CD4-positive, alpha-beta T cell (primary cell): Measurements from ENCODE around the gene RETREG1. TPM values are rescaled to one million over a fixed set of nuclear protein-coding genes. Genes with fewer than 3 reads are reported as not detected.
"Not testable (repeated sequence)": the region's sequence is repeated elsewhere in the genome, so short reads cannot be mapped to it uniquely, and the experiment has no call there.

Experiments used
- ATAC-seq: fragments of 200-7000 bp; cut with Tn5 transposase; one replicate; pipeline ENCODE4 v1.10.0; 2022; ENCODE audit warnings: mild to moderate bottlenecking; ENCODE audit not compliant: poor library complexity
- CTCF ChIA-PET: fragments of 350-600 bp; sonication (Branson Sonifier 250); formaldehyde crosslinking; loops from one replicate; lab custom pipeline; 2021; ENCODE audit warnings: antibody characterized with exemption, inconsistent platforms; lab: Charles Lee
- POLR2A ChIA-PET: fragments of 350-600 bp; sonication (Branson Sonifier 250); formaldehyde crosslinking; loops from one replicate; lab custom pipeline; 2021; ENCODE audit warnings: antibody characterized with exemption, inconsistent platforms; lab: Charles Lee
- DNase-seq, 14 experiments: peaks; one replicate each; pipeline ENCODE4 v3.0.0-alpha.2; 2013 to 2020; ENCODE audit warnings: mixed read lengths in 2 of 14
- H3K27ac ChIP-seq, 2 donors: one replicate each; pipeline versions ENCODE4 v1.5.1 to v1.7.0; 2013; ENCODE audit warnings: low read length in 2 of 2, low read depth in 1 of 2, mild to moderate bottlenecking in 1 of 2
- H3K27me3 ChIP-seq, 2 experiments: 1 replicate in 1 of 2; 2 replicates in 1 of 2; pipeline versions ENCODE4 v1.6.1 to v1.7.0; 2013; ENCODE audit warnings: low read length in 2 of 2, control low read depth in 1 of 2, mild to moderate bottlenecking in 1 of 2, moderate library complexity in 1 of 2; ENCODE audit not compliant: insufficient read depth in 2 of 2, control insufficient read depth in 1 of 2
- H3K36me3 ChIP-seq: one replicate; pipeline ENCODE4 v1.6.1; 2013; ENCODE audit warnings: low read length, control low read depth; ENCODE audit not compliant: insufficient read depth
- H3K4me1 ChIP-seq: one replicate; pipeline ENCODE4 v1.6.1; 2013; ENCODE audit warnings: low read length, control low read depth; ENCODE audit not compliant: insufficient read depth
- H3K4me3 ChIP-seq: one replicate; pipeline ENCODE4 v1.5.1; 2013; ENCODE audit warnings: mild to moderate bottlenecking, low read length, moderate library complexity
- H3K9me3 ChIP-seq, 2 experiments: 1 replicate in 1 of 2; 2 replicates in 1 of 2; pipeline versions ENCODE4 v1.6.1 to v1.7.0; 2013; ENCODE audit warnings: low read length in 2 of 2, mild to moderate bottlenecking in 2 of 2, control low read depth in 1 of 2, moderate library complexity in 1 of 2; ENCODE audit not compliant: control insufficient read depth in 1 of 2, insufficient read depth in 1 of 2
- H3K27ac Mint-ChIP-seq: one replicate; pipeline ENCODE4 v1.8.0; 2020; ENCODE audit warnings: mixed read lengths
- H3K27me3 Mint-ChIP-seq: one replicate; pipeline ENCODE4 v1.8.0; 2021; ENCODE audit warnings: mixed read lengths
- H3K36me3 Mint-ChIP-seq: one replicate; pipeline ENCODE4 v1.8.0; 2021; ENCODE audit warnings: low read depth, mixed read lengths
- H3K4me1 Mint-ChIP-seq: one replicate; pipeline ENCODE4 v1.8.0; 2021; ENCODE audit warnings: low read depth, mixed read lengths
- H3K4me3 Mint-ChIP-seq: one replicate; pipeline ENCODE4 v1.8.0; 2020; ENCODE audit warnings: mild to moderate bottlenecking, mixed read lengths
- H3K9me3 Mint-ChIP-seq: one replicate; pipeline ENCODE4 v1.8.0; 2020; ENCODE audit warnings: mixed read lengths
- CTCF ChIP-seq: fragments of 200-600 bp; IDR thresholded peaks from one replicate; pipeline ENCODE4 v1.8.0; 2022; ENCODE audit warnings: antibody characterized with exemption, mild to moderate bottlenecking
- intact Hi-C, 2 experiments: fragments of 100-400 bp; cut with DNase I in 1 of 2; cut with micrococcal nuclease in 1 of 2; formaldehyde crosslinking; loops; one replicate each; pipeline versions ENCODE4 v1.15.1 to v1.9.0; 2023 to 2025; cut with DNase I, micrococcal nuclease
- total RNA-seq, 174 experiments: library from RNA in 2 of 174; stranded (reverse) in 2 of 174; gene quantifications; one replicate each; pipeline ENCODE4 v1.2.3 and lab custom pipeline; 2021 to 2026

The RETREG1 gene
- total RNA-seq, 2 experiments from 2014 or later: 68.9 to 69.7 TPM

GRCh38 chr5:16437977-16438376 lies 178.8 kb downstream of the RETREG1 start:
- no peaks in the 10 kb centered on the region for H3K4me1 Mint-ChIP-seq
- H3K9me3 ChIP-seq: no peaks in the 10 kb centered on the region
- no peaks in the 10 kb centered on the region for H3K9me3 Mint-ChIP-seq
- no peaks in the 10 kb centered on the region for H3K36me3 ChIP-seq
- no peak overlapping the region for H3K27ac Mint-ChIP-seq
- H3K36me3 Mint-ChIP-seq: no peaks in the 10 kb centered on the region
- intact Hi-C loops: no loop called here
- H3K27me3 Mint-ChIP-seq: peaks cover 6% of the 10 kb centered on the region
- no peak for DNase-seq
- no peaks in the 10 kb centered on the region for H3K4me1 ChIP-seq
- ChIA-PET CTCF (no interaction called here), POLR2A (no interaction called here)
- H3K27me3 ChIP-seq: no peaks in the 10 kb centered on the region
- no peak for ATAC-seq
- TF ChIP-seq CTCF: no peak
- no peak overlapping the region for H3K27ac ChIP-seq
- no peak overlapping the region for H3K4me3 Mint-ChIP-seq
- no peak overlapping the region for H3K4me3 ChIP-seq

GRCh38 chr5:16436065-16436682 lies 180.6 kb downstream of the RETREG1 start:
- H3K4me3 Mint-ChIP-seq, DNase-seq, H3K4me1 Mint-ChIP-seq, H3K4me1 ChIP-seq, POLR2A ChIA-PET, H3K9me3 ChIP-seq, H3K36me3 ChIP-seq, H3K36me3 Mint-ChIP-seq, intact Hi-C loops, H3K27me3 ChIP-seq, H3K27ac Mint-ChIP-seq, H3K27ac ChIP-seq, CTCF ChIA-PET, H3K9me3 Mint-ChIP-seq, H3K4me3 ChIP-seq, ATAC-seq: not testable (repeated sequence)
- peaks cover 12% of the 10 kb centered on the region for H3K27me3 Mint-ChIP-seq

GRCh38 chr5:16431490-16431889 lies 185.3 kb downstream of the RETREG1 start:
- ATAC-seq (no peak), DNase-seq (no peak)
- no peaks in the 10 kb centered on the region for H3K36me3 ChIP-seq
- no peaks in the 10 kb centered on the region for H3K9me3 ChIP-seq
- no peak for TF ChIP-seq CTCF
- H3K27ac ChIP-seq: no peak overlapping the region
- ChIA-PET CTCF (no interaction called here), POLR2A (no interaction called here)
- intact Hi-C loops: no loop called here
- no peak overlapping the region for H3K4me3 ChIP-seq
- Mint-ChIP-seq H3K27ac (no peak overlapping the region), H3K27me3 (peaks cover 24% of the 10 kb centered on the region), H3K4me3 (no peak overlapping the region), H3K36me3 (no peaks in the 10 kb centered on the region), H3K9me3 (no peaks in the 10 kb centered on the region), H3K4me1 (no peaks in the 10 kb centered on the region)
- no peaks in the 10 kb centered on the region for H3K4me1 ChIP-seq
- peaks cover 0 to 2% of the 10 kb centered on the region in 2 experiments for H3K27me3 ChIP-seq
